Gastroesophageal sphincter (tissue), 3 donors: ENCODE measurements around the gene CCL4L2.
"Not testable (repeated sequence)": the region's sequence is repeated elsewhere in the genome, so short reads cannot be mapped to it uniquely, and the experiment has no call there.

Experiments
- CTCF ChIP-seq, 4 experiments: fragments of 200-600 bp in 2 of 4; fragments of 450-650 bp in 2 of 4; sonication (generic) in 1 of 4; IDR thresholded peaks; one replicate each; pipeline ENCODE4 v1.5.1; 2017 to 2019; ENCODE audit warnings: antibody characterized with exemption in 4 of 4, mild to moderate bottlenecking in 2 of 4, moderate library complexity in 2 of 4
- EP300 ChIP-seq: sonication (generic); formaldehyde crosslinking; IDR thresholded peaks from one replicate; pipeline ENCODE4 v1.6.1; 2017; ENCODE audit warnings: antibody characterized with exemption, mild to moderate bottlenecking
- POLR2A ChIP-seq, 2 donors: fragments of 450-650 bp; IDR thresholded peaks; one replicate each; pipeline ENCODE4 v1.6.1; 2017; ENCODE audit warnings: antibody characterized with exemption in 2 of 2, mild to moderate bottlenecking in 2 of 2, moderate library complexity in 1 of 2
- POLR2AphosphoS5 ChIP-seq: sonication (generic); formaldehyde crosslinking; IDR thresholded peaks from one replicate; pipeline ENCODE4 v1.6.1; 2017; ENCODE audit warnings: antibody characterized with exemption

GRCh38 chr17:36219556-36219955, 8.7 kb downstream of the CCL4L2 start:
- TF ChIP-seq POLR2A (IDR thresholded peaks at IDR 0.05); CTCF (IDR thresholded peaks at IDR 0.05); POLR2AphosphoS5; EP300: not testable (repeated sequence)
